Caco-2 (cell line): Measurements from ENCODE around the gene NFIA. TPM values are rescaled to one million over a fixed set of nuclear protein-coding genes. Genes with fewer than 3 reads are reported as not detected.

Source experiments
- BruUV-seq: library from RNA; stranded (reverse); fragments of 400-500 nt; replicated peaks from 2 replicates; lab custom pipeline; 2021; lab: Mats Ljungman, UMichigan
- CTCF ChIA-PET: fragments of 300-600 bp; sonication (Branson Sonifier 250); formaldehyde crosslinking; loops from one replicate; lab custom pipeline; 2022; ENCODE audit warnings: antibody characterized with exemption; lab: Charles Lee
- POLR2A ChIA-PET: fragments of 300-600 bp; sonication (Branson Sonifier 250); formaldehyde crosslinking; loops from one replicate; lab custom pipeline; 2022; ENCODE audit warnings: antibody characterized with exemption; lab: Charles Lee
- DNase-seq, 2 experiments: peaks; one replicate each; pipeline versions ENCODE4 v3.0.0 to v3.0.0-alpha.2; 2020 to 2022
- H3K27me3 ChIP-seq: replicated peaks from 2 replicates; pipeline ENCODE4 v1.6.0; 2011; ENCODE audit warnings: low read length; ENCODE audit not compliant: control insufficient read depth, insufficient read depth
- H3K36me3 ChIP-seq: 2 replicates; pipeline ENCODE4 v1.5.1; 2011; ENCODE audit warnings: low read length; ENCODE audit not compliant: control insufficient read depth, insufficient read depth
- H3K4me1 ChIP-seq: fragments of 250-450 bp; sonication (Bioruptor Pico); 2 replicates; pipeline ENCODE4 v1.5.1; 2020; ENCODE audit warnings: mild to moderate bottlenecking
- H3K4me3 ChIP-seq: 2 replicates; pipeline ENCODE4 v1.5.1; 2011; ENCODE audit warnings: low read depth, mild to moderate bottlenecking, control low read depth, low read length
- H3K9me3 ChIP-seq: fragments of 250-450 bp; sonication (Bioruptor Pico); 2 replicates; pipeline ENCODE4 v1.5.1; 2020; ENCODE audit warnings: mild to moderate bottlenecking, moderate library complexity
- H3K27ac Mint-ChIP-seq: one replicate; pipeline ENCODE4 v1.8.0; 2022; ENCODE audit warnings: mixed read lengths; ENCODE audit not compliant: unreplicated experiment
- H3K27me3 Mint-ChIP-seq: one replicate; pipeline ENCODE4 v1.8.0; 2022; ENCODE audit warnings: mixed read lengths; ENCODE audit not compliant: insufficient read depth, unreplicated experiment
- H3K36me3 Mint-ChIP-seq: one replicate; pipeline ENCODE4 v1.8.0; 2022; ENCODE audit warnings: mild to moderate bottlenecking, mixed read lengths; ENCODE audit not compliant: insufficient read depth, unreplicated experiment
- H3K4me1 Mint-ChIP-seq: one replicate; pipeline ENCODE4 v1.8.0; 2022; ENCODE audit warnings: low read depth, mixed read lengths; ENCODE audit not compliant: unreplicated experiment
- H3K4me3 Mint-ChIP-seq: one replicate; pipeline ENCODE4 v1.8.0; 2022; ENCODE audit warnings: mild to moderate bottlenecking, moderate library complexity, mixed read lengths; ENCODE audit not compliant: unreplicated experiment
- H3K9me3 Mint-ChIP-seq: one replicate; pipeline ENCODE4 v1.8.0; 2022; ENCODE audit warnings: mixed read lengths; ENCODE audit not compliant: unreplicated experiment
- intact Hi-C: fragments of 100-400 bp; cut with micrococcal nuclease; formaldehyde crosslinking; loops from one replicate; pipeline ENCODE4 v1.10.0; 2022; ENCODE audit not compliant: unreplicated experiment
- total RNA-seq: library from RNA; stranded (reverse); gene quantifications from 2 replicates; pipeline ENCODE4 v1.2.3, GENCODE V29; 2022
- TF ChIP-seq, protein P1 (sequence below), 2 experiments: fragments of 200-600 bp in 1 of 2; IDR thresholded peaks; 1 replicate in 1 of 2; 2 replicates in 1 of 2; pipeline versions ENCODE4 v1.5.1 to v1.8.0; 2011 to 2022; ENCODE audit warnings: antibody characterized with exemption in 1 of 2, control low read depth in 1 of 2, inconsistent platforms in 1 of 2, low read depth in 1 of 2, low read length in 1 of 2, mild to moderate bottlenecking in 1 of 2, moderate library complexity in 1 of 2; ENCODE audit not compliant: insufficient read depth in 1 of 2, severe bottlenecking in 1 of 2, unreplicated experiment in 1 of 2

NFIA gene
- total RNA-seq, 1 experiment from 2014 or later = 1.4 TPM

DNA sequence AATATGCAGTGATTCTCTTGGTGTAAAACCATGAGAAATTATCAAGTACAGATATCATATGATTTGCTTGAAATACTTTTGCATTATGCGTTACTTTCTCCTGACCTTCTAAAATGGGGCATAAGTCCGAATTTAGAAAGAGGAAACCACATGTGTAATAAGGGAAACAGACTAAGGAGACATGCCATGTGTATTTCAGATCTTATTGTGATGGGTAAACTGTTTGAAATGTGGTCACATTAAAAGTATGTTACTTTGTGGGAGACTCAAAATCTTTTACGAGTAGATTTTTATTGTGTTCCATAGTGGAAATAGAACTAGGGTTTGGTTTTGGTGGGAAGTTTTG is 173.0 kb downstream of the NFIA start:
- no peak overlapping the region for H3K4me3 Mint-ChIP-seq
- no peaks in the 10 kb centered on the region for H3K4me1 Mint-ChIP-seq
- H3K27me3 Mint-ChIP-seq = no peaks in the 10 kb centered on the region
- ChIA-PET CTCF (no interaction called here), POLR2A (no interaction called here)
- no peak overlapping the region for H3K27ac Mint-ChIP-seq
- no peak overlapping the region for H3K4me3 ChIP-seq
- H3K36me3 Mint-ChIP-seq = no peaks in the 10 kb centered on the region
- H3K9me3 Mint-ChIP-seq = no peaks in the 10 kb centered on the region
- no peaks in the 10 kb centered on the region for H3K36me3 ChIP-seq
- no peak for DNase-seq
- intact Hi-C loops = no loop called here
- no peaks in the 10 kb centered on the region for H3K27me3 ChIP-seq
- TF ChIP-seq, protein P1, sequence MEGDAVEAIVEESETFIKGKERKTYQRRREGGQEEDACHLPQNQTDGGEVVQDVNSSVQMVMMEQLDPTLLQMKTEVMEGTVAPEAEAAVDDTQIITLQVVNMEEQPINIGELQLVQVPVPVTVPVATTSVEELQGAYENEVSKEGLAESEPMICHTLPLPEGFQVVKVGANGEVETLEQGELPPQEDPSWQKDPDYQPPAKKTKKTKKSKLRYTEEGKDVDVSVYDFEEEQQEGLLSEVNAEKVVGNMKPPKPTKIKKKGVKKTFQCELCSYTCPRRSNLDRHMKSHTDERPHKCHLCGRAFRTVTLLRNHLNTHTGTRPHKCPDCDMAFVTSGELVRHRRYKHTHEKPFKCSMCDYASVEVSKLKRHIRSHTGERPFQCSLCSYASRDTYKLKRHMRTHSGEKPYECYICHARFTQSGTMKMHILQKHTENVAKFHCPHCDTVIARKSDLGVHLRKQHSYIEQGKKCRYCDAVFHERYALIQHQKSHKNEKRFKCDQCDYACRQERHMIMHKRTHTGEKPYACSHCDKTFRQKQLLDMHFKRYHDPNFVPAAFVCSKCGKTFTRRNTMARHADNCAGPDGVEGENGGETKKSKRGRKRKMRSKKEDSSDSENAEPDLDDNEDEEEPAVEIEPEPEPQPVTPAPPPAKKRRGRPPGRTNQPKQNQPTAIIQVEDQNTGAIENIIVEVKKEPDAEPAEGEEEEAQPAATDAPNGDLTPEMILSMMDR (IDR thresholded peaks at IDR 0.05; ENCODE audit: insufficient read depth in 1 of 2, low read depth in 1 of 2, low read length in 1 of 2, severe bottlenecking in 1 of 2, unreplicated experiment in 1 of 2) = no peak
- H3K4me1 ChIP-seq = no peaks in the 10 kb centered on the region
- H3K9me3 ChIP-seq = no peaks in the 10 kb centered on the region
- BruUV-seq = no TSS peak

DNA sequence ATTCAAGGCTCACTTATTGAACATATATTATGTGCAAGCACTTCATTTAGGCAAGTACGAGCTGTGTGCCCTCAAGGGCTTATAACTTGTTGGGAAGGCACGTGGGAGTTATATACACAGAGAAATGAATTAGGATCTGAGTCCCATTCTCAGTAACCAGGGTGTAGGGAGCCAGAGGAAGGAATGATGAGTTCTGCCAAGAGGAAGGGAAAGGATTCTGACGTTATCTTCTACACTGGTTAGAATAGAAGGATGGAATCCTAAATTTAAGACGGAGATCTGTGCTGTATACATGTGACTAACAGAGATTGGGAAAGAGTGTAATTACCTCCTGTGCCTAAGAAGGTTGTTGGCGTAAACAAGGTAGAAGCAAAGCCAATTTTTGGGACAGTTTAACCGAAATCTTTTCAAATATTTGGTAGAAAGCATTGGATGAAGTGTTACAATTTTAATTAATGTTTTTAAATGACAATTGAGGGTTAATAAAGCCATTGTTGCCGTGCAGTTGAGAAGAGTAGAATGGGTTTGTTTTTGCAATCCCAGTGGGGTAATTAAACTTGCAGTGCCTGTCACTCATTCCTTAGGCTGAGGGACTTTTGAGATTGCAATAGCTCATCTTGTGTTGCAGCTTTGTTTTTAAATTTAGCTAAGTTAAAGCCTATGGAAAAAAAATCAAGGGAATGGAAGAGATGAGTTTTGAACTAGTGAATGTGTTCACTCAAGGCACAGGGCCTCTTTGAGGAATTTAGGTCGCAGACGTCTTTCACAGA is 177.2 kb downstream of the NFIA start:
- no peak overlapping the region for H3K4me3 Mint-ChIP-seq
- Histone ChIP-seq H3K36me3 (no peaks in the 10 kb centered on the region), H3K9me3 (no peaks in the 10 kb centered on the region), H3K27me3 (no peaks in the 10 kb centered on the region), H3K4me1 (no peaks in the 10 kb centered on the region), H3K4me3 (no peak overlapping the region)
- no peak for DNase-seq
- TF ChIP-seq, protein P1 (IDR thresholded peaks at IDR 0.05; ENCODE audit: insufficient read depth in 1 of 2, low read depth in 1 of 2, low read length in 1 of 2, severe bottlenecking in 1 of 2, unreplicated experiment in 1 of 2) = no peak
- CTCF ChIA-PET = no interaction called here
- no peaks in the 10 kb centered on the region for H3K9me3 Mint-ChIP-seq
- H3K4me1 Mint-ChIP-seq = no peaks in the 10 kb centered on the region
- POLR2A ChIA-PET = no interaction called here
- H3K27me3 Mint-ChIP-seq = no peaks in the 10 kb centered on the region
- H3K27ac Mint-ChIP-seq = no peak overlapping the region
- no TSS peak for BruUV-seq
- intact Hi-C loops = no loop called here
- no peaks in the 10 kb centered on the region for H3K36me3 Mint-ChIP-seq

GRCh38 chr1:61260171-61260570 is 177.8 kb downstream of the NFIA start:
- H3K36me3 Mint-ChIP-seq = no peaks in the 10 kb centered on the region
- no peaks in the 10 kb centered on the region for H3K27me3 Mint-ChIP-seq
- Histone ChIP-seq H3K4me3 (no peak overlapping the region), H3K27me3 (no peaks in the 10 kb centered on the region), H3K4me1 (peaks cover 3% of the 10 kb centered on the region; the same call in 1 of the 2 replicates), H3K9me3 (no peaks in the 10 kb centered on the region), H3K36me3 (no peaks in the 10 kb centered on the region)
- no TSS peak for BruUV-seq
- TF ChIP-seq, protein P1 (IDR thresholded peaks at IDR 0.05; ENCODE audit: insufficient read depth in 1 of 2, low read depth in 1 of 2, low read length in 1 of 2, severe bottlenecking in 1 of 2, unreplicated experiment in 1 of 2) = no peak
- no peak for DNase-seq
- intact Hi-C loops = no loop called here
- no peaks in the 10 kb centered on the region for H3K9me3 Mint-ChIP-seq
- H3K27ac Mint-ChIP-seq = no peak overlapping the region
- CTCF ChIA-PET = no interaction called here
- H3K4me3 Mint-ChIP-seq = no peak overlapping the region
- POLR2A ChIA-PET = no interaction called here
- no peaks in the 10 kb centered on the region for H3K4me1 Mint-ChIP-seq
